Endothelial cell of umbilical vein (primary cell): Measurements from ENCODE around the gene CXADR.

Source experiments
- EZH2 ChIP-seq: IDR thresholded peaks from 2 replicates; pipeline ENCODE4 v1.6.1; 2012; ENCODE audit warnings: borderline replicate concordance, low read depth, mild to moderate bottlenecking, moderate library complexity, low read length, inconsistent platforms; ENCODE audit not compliant: severe bottlenecking
- JUN ChIP-seq: IDR thresholded peaks from 2 replicates; pipeline ENCODE4 v1.6.1; 2011; ENCODE audit warnings: borderline replicate concordance, low read depth; ENCODE audit not compliant: insufficient read length, insufficient read depth
- MYC ChIP-seq: IDR thresholded peaks from one replicate; pipeline ENCODE4 v1.6.1; 2011; ENCODE audit warnings: mild to moderate bottlenecking, low read depth, low read length
- POLR2A ChIP-seq: IDR thresholded peaks from 2 replicates; pipeline ENCODE4 v1.6.1; 2012; ENCODE audit warnings: low read depth, mild to moderate bottlenecking, control low read depth, low read length
- POLR2AphosphoS5 ChIP-seq: IDR thresholded peaks from 2 replicates; pipeline ENCODE4 v1.6.1; 2012; ENCODE audit warnings: low read depth, mild to moderate bottlenecking, control low read depth, low read length, moderate library complexity; ENCODE audit not compliant: insufficient read depth
- TF ChIP-seq, protein P1 (sequence below), 2 donors: IDR thresholded peaks; 1 replicate in 1 of 2; 2 replicates in 1 of 2; pipeline ENCODE4 v1.5.1; 2011; ENCODE audit warnings: low read length in 2 of 2, mild to moderate bottlenecking in 2 of 2, moderate library complexity in 2 of 2, control low read depth in 1 of 2, inconsistent platforms in 1 of 2, low read depth in 1 of 2; ENCODE audit not compliant: insufficient read depth in 1 of 2; ENCODE audit errors: extremely low read depth in 1 of 2

DNA sequence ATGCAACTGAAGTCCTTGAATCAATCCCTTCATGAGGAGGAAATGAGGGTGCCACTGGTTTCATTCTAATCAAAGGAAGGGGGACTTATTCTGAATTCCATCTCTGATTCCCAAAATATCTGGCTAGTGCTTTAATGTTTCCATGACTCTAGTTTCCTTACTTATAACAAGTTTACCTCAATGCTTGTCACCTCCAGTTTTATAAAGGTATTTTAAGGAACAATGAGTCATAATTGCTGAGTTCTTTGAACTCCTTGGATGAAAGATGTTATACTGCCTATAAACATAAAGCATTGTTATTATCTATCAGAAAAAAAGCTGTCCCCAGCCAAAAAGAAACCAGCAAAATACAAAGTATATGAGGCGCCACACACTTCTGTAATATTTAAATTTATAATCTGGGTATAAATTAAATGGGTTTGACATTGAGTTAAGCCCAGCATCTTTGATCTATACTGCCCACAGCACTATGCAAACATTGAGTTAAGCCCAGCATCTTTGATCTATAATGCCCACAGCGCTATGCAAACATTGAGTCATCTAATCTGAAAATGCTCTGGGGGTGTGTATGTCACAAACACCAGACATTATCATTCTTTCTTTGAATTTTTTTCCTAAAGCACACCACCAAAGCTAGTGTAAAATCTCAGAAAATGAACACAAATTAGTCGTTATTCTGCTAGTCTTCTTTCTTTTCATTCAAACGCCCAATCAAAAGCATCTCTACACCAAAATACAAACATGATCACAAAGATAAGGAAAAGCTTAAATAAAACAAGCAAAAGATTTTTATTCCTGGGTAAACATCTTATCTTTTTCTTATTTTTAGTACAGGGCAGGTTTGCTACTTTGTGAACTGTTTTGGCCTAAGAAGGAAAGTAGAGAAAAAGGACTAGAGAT, 11.5 kb upstream of the CXADR start:
- TF ChIP-seq, protein P1, sequence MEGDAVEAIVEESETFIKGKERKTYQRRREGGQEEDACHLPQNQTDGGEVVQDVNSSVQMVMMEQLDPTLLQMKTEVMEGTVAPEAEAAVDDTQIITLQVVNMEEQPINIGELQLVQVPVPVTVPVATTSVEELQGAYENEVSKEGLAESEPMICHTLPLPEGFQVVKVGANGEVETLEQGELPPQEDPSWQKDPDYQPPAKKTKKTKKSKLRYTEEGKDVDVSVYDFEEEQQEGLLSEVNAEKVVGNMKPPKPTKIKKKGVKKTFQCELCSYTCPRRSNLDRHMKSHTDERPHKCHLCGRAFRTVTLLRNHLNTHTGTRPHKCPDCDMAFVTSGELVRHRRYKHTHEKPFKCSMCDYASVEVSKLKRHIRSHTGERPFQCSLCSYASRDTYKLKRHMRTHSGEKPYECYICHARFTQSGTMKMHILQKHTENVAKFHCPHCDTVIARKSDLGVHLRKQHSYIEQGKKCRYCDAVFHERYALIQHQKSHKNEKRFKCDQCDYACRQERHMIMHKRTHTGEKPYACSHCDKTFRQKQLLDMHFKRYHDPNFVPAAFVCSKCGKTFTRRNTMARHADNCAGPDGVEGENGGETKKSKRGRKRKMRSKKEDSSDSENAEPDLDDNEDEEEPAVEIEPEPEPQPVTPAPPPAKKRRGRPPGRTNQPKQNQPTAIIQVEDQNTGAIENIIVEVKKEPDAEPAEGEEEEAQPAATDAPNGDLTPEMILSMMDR (IDR thresholded peaks at IDR 0.05; ENCODE audit: extremely low read depth in 1 of 2, insufficient read depth in 1 of 2, low read depth in 1 of 2, low read length in 2 of 2): no peak
- TF ChIP-seq EZH2 (no peak), POLR2AphosphoS5 (no peak), MYC (no peak), POLR2A (no peak), JUN (no peak)
